HG02970 (cell line): ENCODE results near the gene OR10A4.
A peak's percentile ranks its signal among the peaks of the same experiment; 100 is the strongest.
"Not testable (repeated sequence)": the region's sequence is repeated elsewhere in the genome, so short reads cannot be mapped to it uniquely, and the experiment has no call there.

ENCODE experiments used
- ATAC-seq: cut with Tn5 transposase; IDR thresholded peaks from one replicate; pipeline ENCODE4 v1.9.1; 2021; ENCODE audit warnings: mild to moderate bottlenecking, moderate library complexity, moderate number of reproducible peaks; ENCODE audit not compliant: unreplicated experiment, low FRiP score

The OR10A4 gene

DNA sequence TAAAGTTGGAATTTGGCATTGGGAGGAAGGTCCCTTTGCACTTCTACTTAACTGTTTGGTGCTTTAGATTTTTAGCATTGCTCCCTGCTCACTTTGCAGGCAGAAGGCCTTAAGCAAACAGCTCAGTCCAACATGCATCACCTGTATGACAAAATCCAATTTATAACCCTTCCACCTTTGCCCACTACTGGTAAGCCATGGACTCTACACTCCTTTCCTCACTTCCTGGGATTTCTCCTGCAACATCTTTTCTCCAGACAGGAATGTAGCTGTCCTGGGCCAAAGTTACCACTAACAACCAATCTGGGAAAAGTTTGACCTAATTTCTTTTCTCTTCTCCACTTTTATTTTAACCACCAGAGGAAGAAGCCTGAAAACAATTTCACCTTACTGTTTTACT, 17.7 kb downstream of the OR10A4 start:
- no peak for ATAC-seq

DNA sequence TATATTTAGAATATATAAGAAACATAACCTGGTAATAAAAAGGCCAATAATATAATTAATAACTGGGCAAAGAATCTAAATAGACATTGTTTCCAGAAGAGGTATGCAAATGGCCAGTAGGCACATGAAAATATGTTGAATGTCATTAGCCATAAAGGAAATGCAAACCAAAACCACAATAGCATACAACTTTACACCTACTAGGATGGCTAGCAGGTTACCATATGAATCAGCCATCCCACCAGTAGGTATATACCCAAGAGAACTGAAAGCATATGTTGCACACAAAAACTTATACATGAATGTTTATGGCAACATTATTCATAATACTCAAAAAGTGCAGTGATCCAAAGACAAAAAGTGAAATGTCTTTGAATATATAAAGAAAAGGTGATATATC, 18.6 kb downstream of the OR10A4 start:
- peak; percentile 56 for ATAC-seq

DNA sequence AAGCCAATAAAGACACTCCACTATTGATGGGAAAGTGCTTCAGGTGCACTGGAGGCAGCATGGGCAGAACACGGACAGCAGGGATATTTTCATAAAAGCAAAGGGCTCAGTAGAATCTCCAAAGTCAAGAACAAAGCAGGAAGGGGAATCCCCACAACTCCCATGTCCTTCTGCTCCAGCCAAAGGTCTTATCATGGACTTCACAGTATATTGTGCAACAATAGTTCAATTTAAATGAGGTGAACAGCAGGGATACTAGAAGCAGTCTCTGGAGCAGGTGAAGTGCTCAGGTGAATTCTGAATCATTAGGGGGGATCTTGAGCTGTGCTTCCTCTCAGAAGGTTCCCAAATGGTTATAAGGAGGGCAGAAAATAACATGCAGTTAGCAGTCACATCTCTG, 22.5 kb downstream of the OR10A4 start:
- ATAC-seq, result no peak

DNA sequence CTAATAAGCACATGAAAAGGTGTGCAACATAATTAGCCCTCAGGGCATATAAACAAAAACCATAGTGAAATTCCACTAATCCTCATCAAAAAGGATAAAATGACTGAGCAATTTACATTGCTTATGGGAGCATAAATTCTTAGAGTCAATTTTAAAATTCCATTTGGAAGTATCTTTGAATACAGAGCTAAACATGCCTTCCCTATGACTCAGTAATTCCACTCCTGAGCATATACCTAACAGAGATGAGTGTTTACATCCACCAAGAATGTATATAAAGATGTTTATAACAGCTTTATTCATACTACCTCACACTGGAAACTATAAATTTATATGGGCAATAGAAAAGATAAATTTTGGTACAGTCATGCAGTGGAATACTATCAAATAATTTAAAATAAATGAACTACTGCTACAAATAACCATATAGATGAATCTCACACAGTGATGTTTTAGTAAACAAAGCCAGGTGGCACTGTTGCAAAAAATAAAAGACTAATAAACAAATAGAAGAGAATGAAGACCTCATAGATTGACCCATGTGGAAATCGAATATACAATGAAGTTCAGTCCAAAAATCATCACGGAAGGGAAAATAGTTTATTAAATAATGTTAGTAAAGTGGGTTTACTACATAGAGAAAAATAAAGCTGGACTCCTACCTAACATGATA, 24.0 kb downstream of the OR10A4 start:
- ATAC-seq, result no peak

DNA sequence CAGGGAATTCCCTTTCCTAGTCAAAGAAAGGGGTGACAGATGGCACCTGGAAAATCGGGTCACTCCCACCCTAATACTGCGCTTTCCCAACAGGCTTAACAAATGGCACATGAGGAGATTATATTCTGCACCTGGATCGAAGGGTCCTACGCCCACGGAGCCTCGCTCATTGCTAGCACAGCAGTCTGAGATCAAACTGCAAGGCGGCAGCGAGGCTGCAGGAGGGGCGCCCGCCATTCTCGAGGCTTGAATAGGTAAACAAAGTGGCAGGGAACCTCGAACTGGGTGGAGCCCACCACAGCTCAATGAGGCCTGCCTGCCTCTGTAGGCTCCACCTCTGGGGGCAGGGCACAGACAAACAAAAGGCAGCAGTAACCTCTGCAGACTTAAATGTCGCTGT, 28.4 kb downstream of the OR10A4 start:
- not testable (repeated sequence) for ATAC-seq

DNA sequence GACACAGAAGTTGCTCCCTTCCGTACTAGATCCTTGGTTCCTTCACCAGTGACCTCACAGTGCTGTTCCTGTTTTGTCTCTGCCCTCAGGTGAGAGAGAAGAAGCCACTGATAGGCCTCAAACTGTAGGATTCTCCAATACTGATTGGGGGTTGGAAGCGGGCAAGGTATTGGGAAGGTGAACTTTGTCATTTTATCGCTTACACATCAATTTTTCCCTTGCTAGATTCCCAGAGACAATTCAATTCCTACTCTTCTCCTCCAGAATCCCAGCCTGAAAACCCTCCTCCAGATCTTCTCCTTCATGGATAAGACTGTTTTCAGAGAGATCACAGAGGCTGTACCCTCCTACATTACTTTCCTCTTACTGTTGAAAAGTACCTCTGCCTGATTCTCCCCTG, 35.0 kb downstream of the OR10A4 start:
- no peak for ATAC-seq

DNA sequence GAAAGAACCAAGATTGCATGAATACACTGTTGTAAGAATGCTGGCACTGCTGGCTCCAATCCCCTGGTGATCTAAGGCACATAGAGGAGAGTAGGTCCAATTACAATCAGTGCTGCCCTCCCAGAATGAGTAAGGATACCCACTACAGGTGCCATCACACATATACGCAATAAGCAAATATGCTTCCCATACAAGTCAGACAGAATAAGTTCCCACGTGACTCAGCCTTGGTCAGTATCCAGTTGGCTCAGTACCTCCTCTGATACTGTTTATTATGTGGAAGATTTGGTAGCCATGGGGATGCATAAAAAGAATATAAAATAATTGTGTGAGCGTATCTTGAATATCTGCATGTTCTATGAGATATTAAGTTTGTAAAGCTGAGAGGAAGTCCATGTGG, 35.5 kb downstream of the OR10A4 start:
- ATAC-seq, result no peak

DNA sequence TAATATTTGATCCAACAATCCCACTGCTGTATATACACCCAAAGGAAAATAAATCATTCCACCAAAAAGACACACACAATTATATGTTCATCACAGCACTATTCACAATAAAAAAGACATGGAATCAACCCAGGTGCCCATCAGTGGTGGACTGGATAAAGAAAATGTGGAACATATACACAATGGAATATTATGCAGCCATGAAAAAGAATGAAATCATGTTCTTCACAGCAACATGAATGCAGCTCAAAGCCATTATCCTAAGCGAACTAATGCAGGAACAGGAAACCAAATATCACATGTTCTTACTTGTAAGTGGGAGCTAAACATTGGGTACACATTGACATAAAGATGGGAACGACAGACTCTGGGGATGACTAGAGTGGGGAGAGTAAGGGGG, 43.3 kb downstream of the OR10A4 start:
- ATAC-seq, result no peak

DNA sequence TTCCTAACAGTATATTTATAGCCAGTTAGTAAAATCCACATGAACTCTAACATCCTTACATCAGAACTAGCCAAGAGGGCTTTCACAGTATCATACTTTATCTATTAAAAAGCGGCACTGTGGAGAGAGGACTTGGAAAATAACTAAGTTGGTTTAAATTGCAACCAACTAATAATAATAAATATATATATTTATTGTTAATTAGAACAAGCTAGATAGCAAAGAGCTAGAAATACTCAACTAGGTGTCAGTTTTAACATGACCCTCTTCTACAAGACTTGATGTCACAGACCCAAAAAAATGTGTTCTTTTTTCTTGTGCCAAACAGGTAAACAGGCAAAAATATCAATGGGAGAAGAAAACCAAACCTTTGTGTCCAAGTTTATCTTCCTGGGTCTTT, 44.3 kb downstream of the OR10A4 start, which contains the start of gene OR2D3:
OR2D3 (plus strand) TSS at position 301 of the 400 bp plus-strand sequence; CDS start at position 301, 0 bp downstream.
- no peak for ATAC-seq

DNA sequence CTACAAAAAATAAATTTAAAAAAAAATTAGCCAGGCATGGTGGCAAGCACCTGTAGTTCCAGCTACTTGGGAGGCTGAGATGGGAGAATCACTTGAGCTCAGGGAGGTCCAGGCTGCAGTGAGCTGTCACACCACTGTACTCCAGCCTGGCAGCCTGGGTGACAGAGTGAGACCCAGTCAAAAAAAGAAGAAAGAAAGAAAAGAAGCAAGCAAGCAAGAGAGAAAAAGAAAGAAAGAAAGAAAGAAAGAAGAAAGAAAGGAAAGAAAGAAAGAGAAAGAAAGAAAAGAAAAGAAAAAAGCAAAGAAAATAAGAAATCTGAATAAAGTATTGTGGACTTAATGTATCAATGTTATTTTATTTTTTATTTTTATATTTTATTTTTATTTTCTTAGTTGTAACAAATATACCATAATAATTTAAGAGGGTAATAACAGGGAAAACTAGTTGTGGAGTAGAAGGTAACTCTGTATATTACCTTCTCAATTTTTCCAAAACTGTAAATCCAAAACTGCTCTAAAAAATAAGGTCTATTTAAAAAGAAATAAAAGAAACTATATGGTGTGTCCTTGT, 48.7 kb downstream of the OR10A4 start:
- no peak for ATAC-seq

DNA sequence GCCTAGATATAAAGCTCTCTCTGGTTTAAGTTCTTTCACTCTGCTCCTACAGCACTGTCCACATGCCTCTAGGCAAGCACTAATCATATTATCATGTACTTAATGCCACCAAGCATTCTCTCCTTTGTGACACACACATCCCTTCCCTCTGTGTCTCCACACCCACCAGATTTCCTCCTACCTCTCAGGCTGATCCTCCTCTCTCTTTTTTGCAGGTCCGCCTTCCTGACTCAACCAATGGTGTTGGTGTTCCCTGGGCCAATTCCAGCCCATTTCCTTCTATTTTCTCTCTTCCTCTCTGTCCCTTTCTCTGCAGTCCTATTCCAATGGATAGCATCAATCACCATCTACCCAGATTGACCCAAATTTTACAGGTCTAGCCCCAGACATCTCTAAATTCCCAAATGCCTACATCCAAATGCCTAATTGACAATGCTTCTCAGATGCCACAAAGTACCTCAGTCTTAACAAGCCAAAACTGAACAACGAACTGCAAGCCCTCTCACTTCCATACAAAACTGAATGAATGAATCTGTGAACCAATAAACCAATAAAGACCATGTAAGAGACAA, 49.3 kb downstream of the OR10A4 start:
- no peak for ATAC-seq

DNA sequence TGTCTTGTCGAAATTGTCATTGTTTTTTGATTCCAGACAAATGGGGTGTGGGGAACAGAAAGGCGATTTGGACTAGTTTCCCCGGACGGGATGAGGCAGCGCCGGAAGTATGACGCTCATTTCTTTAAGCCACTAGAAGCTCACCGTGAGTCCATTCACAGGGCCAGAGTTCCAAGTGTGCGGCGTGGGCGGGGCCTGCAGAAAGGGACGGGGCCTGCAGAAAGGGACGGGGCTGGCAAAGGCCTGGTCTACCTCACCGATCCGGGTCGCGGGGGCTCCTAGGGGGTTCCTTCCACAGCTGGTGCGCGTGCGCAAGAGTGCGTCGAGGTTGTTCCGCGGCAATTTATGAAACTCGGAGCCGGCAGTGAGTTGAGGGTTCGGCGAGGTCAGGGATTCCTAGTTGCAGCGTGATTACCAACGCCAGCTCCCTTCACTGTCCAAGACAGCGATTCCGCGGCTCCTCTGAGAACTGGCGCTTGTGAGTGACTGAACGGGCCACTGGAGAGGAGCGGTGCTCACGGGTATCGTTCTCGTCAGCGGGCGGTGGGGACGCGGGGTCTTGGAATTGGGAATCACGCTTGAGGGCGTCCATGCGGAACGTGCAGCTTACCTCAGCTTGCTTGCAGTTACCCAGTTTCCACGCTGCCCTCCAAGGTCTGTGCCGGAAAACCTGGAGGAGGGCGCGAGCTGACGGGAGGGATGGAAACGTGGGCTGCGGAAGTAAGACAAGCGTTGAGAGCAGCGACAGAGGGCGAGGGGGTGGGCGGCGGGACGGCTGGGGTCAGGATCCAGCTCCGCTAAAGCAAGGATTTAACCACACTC, 50.0 kb downstream of the OR10A4 start, which contains the start of gene ZNF215:
ZNF215 (plus strand) TSS at position 219 of the 822 bp plus-strand sequence. CDS start 5,847 bp downstream, outside the sequence.
- ATAC-seq, result peak; percentile 60

DNA sequence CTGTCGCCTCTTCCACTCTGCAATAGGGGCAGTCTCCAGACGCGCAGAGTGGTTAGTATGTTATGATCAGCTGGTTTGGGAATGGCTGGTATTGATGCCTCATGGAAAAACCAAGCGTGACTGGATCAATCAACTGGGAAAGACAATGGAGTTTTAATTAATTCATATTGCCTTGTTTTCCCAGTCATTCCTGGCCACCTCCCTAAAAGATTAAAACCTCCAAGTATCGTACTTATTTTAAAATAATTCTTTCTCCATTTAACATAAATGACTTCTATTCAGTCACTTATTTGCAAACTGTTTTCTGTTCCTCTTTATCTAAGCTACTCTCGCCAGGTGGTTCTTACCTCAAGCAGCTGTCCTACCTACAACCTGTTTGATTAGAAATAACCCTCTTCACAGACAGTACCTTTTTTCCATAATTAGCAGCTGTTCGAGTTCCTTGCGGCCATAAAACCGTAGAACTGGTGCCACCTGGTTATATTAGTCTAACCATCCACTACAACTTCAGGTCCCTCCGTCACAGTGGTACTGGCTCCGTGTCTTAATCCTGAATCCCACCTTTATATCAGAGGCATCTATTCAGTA, 50.7 kb downstream of the OR10A4 start:
- ATAC-seq, result peak; percentile 61
